GM18520 (cell line): ENCODE measurements around the gene FAM53B.

ENCODE experiments used
- ATAC-seq: cut with Tn5 transposase; IDR thresholded peaks from one replicate; pipeline ENCODE4 v1.9.1; 2021; ENCODE audit not compliant: unreplicated experiment

The FAM53B gene

GRCh38 chr10:124698545-124699469 is 45.4 kb downstream of the FAM53B start:
- ATAC-seq, result no peak

- ATAC-seq, result no peak
Measured at GRCh38 chr10:124697837-124698544, 46.2 kb downstream of the FAM53B start.

- no peak for ATAC-seq
Measured at GRCh38 chr10:124697443-124697836, 46.7 kb downstream of the FAM53B start.

- peak; percentile 53 for ATAC-seq
Measured at GRCh38 chr10:124696446-124697392, 47.5 kb downstream of the FAM53B start.

- ATAC-seq, result no peak
Measured at GRCh38 chr10:124695259-124695658, 48.9 kb downstream of the FAM53B start.

- no peak for ATAC-seq
Measured at GRCh38 chr10:124694481-124695220, 49.5 kb downstream of the FAM53B start.

GRCh38 chr10:124693801-124694416 is 50.3 kb downstream of the FAM53B start:
- no peak for ATAC-seq

GRCh38 chr10:124693396-124693795 is 50.8 kb downstream of the FAM53B start:
- no peak for ATAC-seq

- no peak for ATAC-seq
Measured at GRCh38 chr10:124692100-124692446, 52.1 kb downstream of the FAM53B start.

- ATAC-seq, result no peak
Measured at GRCh38 chr10:124691421-124692099, 52.6 kb downstream of the FAM53B start.

- ATAC-seq, result no peak
Measured at GRCh38 chr10:124691002-124691401, 53.2 kb downstream of the FAM53B start.

- ATAC-seq, result no peak
Measured at GRCh38 chr10:124689911-124690498, 54.2 kb downstream of the FAM53B start.

- peak; percentile 97 for ATAC-seq
Measured at GRCh38 chr10:124688889-124689670, 55.1 kb downstream of the FAM53B start.

- ATAC-seq, result peak; percentile 9
Measured at GRCh38 chr10:124688386-124688785, 55.8 kb downstream of the FAM53B start.

GRCh38 chr10:124686707-124687376 is 57.3 kb downstream of the FAM53B start:
- no peak for ATAC-seq

GRCh38 chr10:124685261-124685660 is 58.9 kb downstream of the FAM53B start:
- no peak for ATAC-seq

- ATAC-seq, result no peak
Measured at GRCh38 chr10:124683814-124684213, 60.4 kb downstream of the FAM53B start.
